K562 (cell line): ENCODE measurements around the gene MBOAT2. TPM values are rescaled to one million over a fixed set of nuclear protein-coding genes. Genes with fewer than 3 reads are reported as not detected.

Source experiments
- C11orf30 ChIP-seq: fragments of 450-650 bp; IDR thresholded peaks from 2 replicates; pipeline ENCODE4 v1.6.1; 2016; ENCODE audit warnings: low read depth, mild to moderate bottlenecking
- CREM ChIP-seq: IDR thresholded peaks from 2 replicates; pipeline ENCODE4 v1.6.1; 2014; ENCODE audit warnings: antibody characterized with exemption, low read depth
- DPF2 ChIP-seq: fragments of 450-650 bp; IDR thresholded peaks from 2 replicates; pipeline ENCODE4 v1.6.1; 2016
- EZH2 ChIP-seq: IDR thresholded peaks from 2 replicates; pipeline ENCODE4 v1.6.1; 2012; ENCODE audit warnings: low read depth, mild to moderate bottlenecking, inconsistent platforms, low read length, borderline replicate concordance
- MAZ ChIP-seq, 2 experiments: fragments of 450-650 bp in 1 of 2; sonication (generic) in 1 of 2; formaldehyde crosslinking; IDR thresholded peaks in 1 of 2; conservative IDR thresholded peaks in 1 of 2; 2 replicates each; pipeline versions ENCODE4 v1.4.0 to v1.5.0; 2020; ENCODE audit warnings: mild to moderate bottlenecking in 1 of 2, missing genetic modification reagents in 1 of 2
- NFATC3 ChIP-seq: fragments of 450-650 bp; IDR thresholded peaks from 2 replicates; pipeline ENCODE4 v1.6.1; 2017; ENCODE audit warnings: mild to moderate bottlenecking
- NUFIP1 ChIP-seq: fragments of 450-650 bp; IDR thresholded peaks from 2 replicates; pipeline ENCODE4 v1.6.1; 2018; ENCODE audit not compliant: partially characterized antibody
- RHOXF2B ChIP-seq: fragments of 250-450 bp; sonication (Bioruptor Pico); conservative IDR thresholded peaks from 2 replicates; pipeline ENCODE4 v1.5.1; 2021
- SIRT6 ChIP-seq: IDR thresholded peaks from one replicate; pipeline ENCODE4 v1.6.1; 2012; ENCODE audit warnings: low read depth, mild to moderate bottlenecking, control low read depth, inconsistent platforms, low read length, moderate library complexity
- SMARCA5 ChIP-seq: fragments of 450-650 bp; IDR thresholded peaks from 2 replicates; pipeline ENCODE4 v1.6.1; 2016
- TAL1 ChIP-seq: fragments of 450-650 bp; IDR thresholded peaks from 2 replicates; pipeline ENCODE4 v1.6.1; 2016; ENCODE audit warnings: mild to moderate bottlenecking
- TCF3 ChIP-seq: sonication (generic); formaldehyde crosslinking; IDR thresholded peaks from 2 replicates; pipeline ENCODE4 v1.4.0; 2020; ENCODE audit warnings: mild to moderate bottlenecking, missing genetic modification reagents
- TCF7 ChIP-seq: sonication (generic); IDR thresholded peaks from 2 replicates; pipeline ENCODE4 v1.6.1; 2016; ENCODE audit warnings: antibody characterized with exemption, borderline replicate concordance
- YBX1 ChIP-seq: fragments of 450-650 bp; IDR thresholded peaks from 2 replicates; pipeline ENCODE4 v1.7.1; 2016; ENCODE audit warnings: mild to moderate bottlenecking
- ZBTB5 ChIP-seq: fragments of 450-650 bp; IDR thresholded peaks from 2 replicates; pipeline ENCODE4 v1.6.1; 2017; ENCODE audit warnings: antibody characterized with exemption
- ZNF217 ChIP-seq: sonication (generic); formaldehyde crosslinking; IDR thresholded peaks from 2 replicates; pipeline ENCODE4 v1.8.0; 2022; ENCODE audit warnings: mild to moderate bottlenecking, missing genetic modification reagents
- ZNF354B ChIP-seq: fragments of 250-450 bp; sonication (Bioruptor Pico); IDR thresholded peaks from 2 replicates; pipeline ENCODE4 v1.4.0; 2020
- ZNF695 ChIP-seq: fragments of 450-650 bp; formaldehyde crosslinking; IDR thresholded peaks from 2 replicates; pipeline ENCODE4 v1.4.0; 2020; ENCODE audit warnings: mild to moderate bottlenecking, moderate library complexity
- polyA plus RNA-seq, 8 experiments: library from polyadenylated mRNA; depleted of rRNA in 4 of 8; stranded (reverse) in 5 of 8; unstranded in 3 of 8; fragments of >200 nt; fragmentation: Nextera tagmentation in 2 of 8; fragmentation: Illumina TruSeq in 1 of 8; extraction: Ambion mirVana in 2 of 8; extraction: Trizol in 1 of 8; gene quantifications; 2 replicates each; pipeline versions ENCODE4 v1.2.1 to v1.2.3, GENCODE V29; 2011 to 2014; ENCODE audit warnings: inconsistent platforms in 1 of 8, missing spikeins in 1 of 8
- total RNA-seq, 7 experiments: library from RNA; depleted of rRNA in 6 of 7; stranded (reverse); fragments of >200 nt in 6 of 7; fragmentation: Illumina TruSeq in 2 of 7; extraction: Trizol in 2 of 7; gene quantifications; 2 replicates each; pipeline versions ENCODE4 v1.2.1 to v1.2.3, GENCODE V29; 2011 to 2021; ENCODE audit warnings: low replicate concordance in 1 of 7
- TF ChIP-seq, protein P1 (sequence below): sonication (generic); formaldehyde crosslinking; IDR thresholded peaks from 2 replicates; pipeline ENCODE4 v1.8.0; 2022; ENCODE audit warnings: mild to moderate bottlenecking, missing genetic modification reagents
- TF ChIP-seq, protein P2 (sequence below), 2 experiments: fragments of 450-650 bp; IDR thresholded peaks; 2 replicates each; pipeline ENCODE4 v1.6.1; 2016; ENCODE audit warnings: mild to moderate bottlenecking in 2 of 2, borderline replicate concordance in 1 of 2, low read depth in 1 of 2, moderate library complexity in 1 of 2

The MBOAT2 gene
- total and polyA plus RNA-seq, 9 of the 15 experiments (the other 6 are each of a cell fraction or from before 2014, with no cell fraction given): 8.4 to 122 (median 27.6) TPM

DNA sequence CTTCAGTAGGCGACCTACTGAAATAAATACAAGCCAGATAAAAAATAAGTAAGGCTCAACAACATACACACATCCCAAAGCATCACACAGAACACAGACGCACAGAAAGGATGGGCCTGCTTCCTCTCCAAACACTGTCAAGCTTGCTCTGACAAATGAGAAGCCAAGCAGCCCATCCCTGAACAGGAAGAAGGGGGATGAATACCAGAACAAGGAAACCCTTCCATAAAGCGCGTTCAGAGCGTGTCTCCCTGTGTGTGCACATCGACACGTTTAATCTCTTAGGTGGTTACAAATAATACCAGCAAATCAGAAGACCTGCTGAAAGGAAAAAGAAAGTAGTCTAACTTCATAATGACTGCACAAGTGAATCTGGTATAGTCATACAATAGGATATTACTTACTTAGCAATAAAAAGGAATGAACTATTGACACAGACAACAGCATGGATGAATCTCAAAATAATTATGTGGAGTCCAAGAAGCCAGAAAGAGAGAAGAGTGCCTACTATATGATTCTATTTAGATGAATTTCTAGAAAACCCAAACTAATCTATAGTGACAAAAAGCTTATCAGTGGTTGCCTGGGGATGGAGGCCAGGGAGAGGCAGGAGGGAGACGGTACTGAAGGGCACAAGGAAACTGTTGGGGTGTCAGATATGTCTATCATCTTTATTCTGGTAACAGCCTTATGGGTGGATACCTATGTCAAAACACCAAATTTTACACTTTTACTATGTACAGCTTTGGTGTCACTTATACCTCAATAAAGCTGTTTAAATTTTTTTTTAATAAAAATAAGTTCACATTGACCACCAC, 26.8 kb downstream of the MBOAT2 start (continued):
- TF ChIP-seq YBX1 (no peak), C11orf30 (peak; percentile 42; the same call in 1 of the 2 replicates), ZNF217 (no peak), TCF3 (CRISPR knock-in tag) (0 out of 2 replicates have a peak, but pooled peaks have one; percentile 8), ZNF695 (CRISPR knock-in tag) (no peak), ZNF354B (CRISPR knock-in tag) (no peak), RHOXF2B (CRISPR knock-in tag) (no peak), EZH2 (no peak), TCF7 (no peak), CREM (no peak), SMARCA5 (no peak), NFATC3 (no peak), NUFIP1 (no peak), ZBTB5 (no peak), MAZ (CRISPR knock-in tag; conservative IDR thresholded peaks at IDR 0.05 in 1 of 2, IDR thresholded peaks at IDR 0.05 in 1 of 2) (no peak), TAL1 (no peak), SIRT6 (no peak), DPF2 (0 out of 2 replicates have a peak, but pooled peaks have one; percentile 27)
- TF ChIP-seq, protein P1, sequence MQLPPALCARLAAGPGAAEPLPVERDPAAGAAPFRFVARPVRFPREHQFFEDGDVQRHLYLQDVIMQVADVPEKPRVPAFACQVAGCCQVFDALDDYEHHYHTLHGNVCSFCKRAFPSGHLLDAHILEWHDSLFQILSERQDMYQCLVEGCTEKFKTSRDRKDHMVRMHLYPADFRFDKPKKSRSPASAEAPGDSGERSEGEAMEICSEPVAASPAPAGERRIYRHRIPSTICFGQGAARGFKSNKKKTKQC (CRISPR knock-in tag): no peak
- TF ChIP-seq, protein P2, sequence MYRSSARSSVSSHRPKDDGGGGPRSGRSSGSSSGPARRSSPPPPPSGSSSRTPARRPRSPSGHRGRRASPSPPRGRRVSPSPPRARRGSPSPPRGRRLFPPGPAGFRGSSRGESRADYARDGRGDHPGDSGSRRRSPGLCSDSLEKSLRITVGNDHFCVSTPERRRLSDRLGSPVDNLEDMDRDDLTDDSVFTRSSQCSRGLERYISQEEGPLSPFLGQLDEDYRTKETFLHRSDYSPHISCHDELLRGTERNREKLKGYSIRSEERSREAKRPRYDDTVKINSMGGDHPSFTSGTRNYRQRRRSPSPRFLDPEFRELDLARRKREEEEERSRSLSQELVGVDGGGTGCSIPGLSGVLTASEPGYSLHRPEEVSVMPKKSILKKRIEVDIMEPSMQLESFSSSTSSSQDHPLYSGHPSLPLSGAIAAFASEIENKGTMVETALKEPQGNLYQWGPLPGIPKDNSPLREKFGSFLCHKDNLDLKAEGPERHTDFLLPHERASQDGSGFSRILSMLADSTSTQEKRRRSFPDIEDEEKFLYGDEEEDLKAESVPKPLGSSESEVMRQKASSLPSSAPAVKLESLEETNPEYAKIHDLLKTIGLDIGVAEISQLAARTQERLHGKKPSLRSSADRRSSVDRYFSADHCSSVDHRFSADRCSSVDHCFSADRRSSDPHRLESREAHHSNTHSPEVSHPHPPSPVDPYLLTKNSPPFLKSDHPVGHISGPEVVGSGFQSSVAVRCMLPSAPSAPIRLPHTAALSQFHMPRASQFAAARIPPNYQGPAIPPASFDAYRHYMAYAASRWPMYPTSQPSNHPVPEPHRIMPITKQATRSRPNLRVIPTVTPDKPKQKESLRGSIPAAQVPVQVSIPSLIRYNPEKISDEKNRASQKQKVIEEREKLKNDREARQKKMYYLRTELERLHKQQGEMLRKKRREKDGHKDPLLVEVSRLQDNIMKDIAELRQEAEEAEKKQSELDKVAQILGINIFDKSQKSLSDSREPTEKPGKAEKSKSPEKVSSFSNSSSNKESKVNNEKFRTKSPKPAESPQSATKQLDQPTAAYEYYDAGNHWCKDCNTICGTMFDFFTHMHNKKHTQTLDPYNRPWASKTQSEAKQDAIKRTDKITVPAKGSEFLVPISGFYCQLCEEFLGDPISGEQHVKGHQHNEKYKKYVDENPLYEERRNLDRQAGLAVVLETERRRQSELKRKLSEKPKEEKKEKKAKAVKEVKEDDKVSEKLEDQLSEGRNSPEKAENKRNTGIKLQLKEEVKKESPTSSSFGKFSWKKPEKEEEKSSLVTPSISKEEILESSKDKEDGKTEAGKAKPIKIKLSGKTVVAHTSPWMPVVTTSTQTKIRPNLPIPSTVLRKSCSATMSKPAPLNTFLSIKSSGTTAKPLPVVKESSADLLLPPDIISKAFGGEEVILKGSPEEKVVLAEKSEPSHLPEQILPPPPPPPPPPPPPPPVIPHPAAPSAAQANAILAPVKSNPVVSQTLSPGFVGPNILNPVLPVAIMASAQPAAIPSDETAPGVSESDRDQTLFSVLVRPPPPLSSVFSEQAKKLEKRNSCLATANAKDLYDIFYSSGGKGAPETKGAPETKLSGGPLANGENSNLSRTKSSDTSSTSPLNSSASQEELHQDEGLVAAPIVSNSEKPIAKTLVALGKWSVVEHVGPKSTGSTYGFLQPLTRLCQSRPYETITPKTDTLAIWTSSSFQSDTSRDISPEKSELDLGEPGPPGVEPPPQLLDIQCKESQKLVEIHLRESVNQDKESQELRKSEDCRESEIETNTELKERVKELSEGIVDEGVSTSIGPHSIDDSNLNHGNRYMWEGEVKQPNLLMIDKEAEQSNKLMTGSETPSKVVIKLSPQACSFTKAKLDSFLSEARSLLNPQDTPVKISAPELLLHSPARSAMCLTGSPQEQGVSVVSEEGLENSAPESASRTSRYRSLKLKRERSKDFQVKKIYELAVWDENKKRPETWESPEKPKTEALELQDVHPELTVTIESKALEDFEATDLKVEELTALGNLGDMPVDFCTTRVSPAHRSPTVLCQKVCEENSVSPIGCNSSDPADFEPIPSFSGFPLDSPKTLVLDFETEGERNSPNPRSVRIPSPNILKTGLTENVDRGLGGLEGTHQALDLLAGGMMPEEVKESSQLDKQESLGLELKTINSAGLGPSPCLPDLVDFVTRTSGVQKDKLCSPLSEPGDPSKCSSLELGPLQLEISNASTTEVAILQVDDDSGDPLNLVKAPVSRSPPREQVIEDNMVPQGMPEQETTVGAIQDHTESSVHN (IDR thresholded peaks at IDR 0.05; ENCODE audit: borderline replicate concordance in 1 of 2, low read depth in 1 of 2): no peak
